ENCODE measurements around the gene RBMS3. TPM values are rescaled to one million over a fixed set of nuclear protein-coding genes. Genes with fewer than 3 reads are reported as not detected.

Gene RBMS3
- total and polyA plus RNA-seq, 2 of the 13 experiments (the other 11 are each of a cell fraction or from before 2014, with no cell fraction given): not detected

DNA sequence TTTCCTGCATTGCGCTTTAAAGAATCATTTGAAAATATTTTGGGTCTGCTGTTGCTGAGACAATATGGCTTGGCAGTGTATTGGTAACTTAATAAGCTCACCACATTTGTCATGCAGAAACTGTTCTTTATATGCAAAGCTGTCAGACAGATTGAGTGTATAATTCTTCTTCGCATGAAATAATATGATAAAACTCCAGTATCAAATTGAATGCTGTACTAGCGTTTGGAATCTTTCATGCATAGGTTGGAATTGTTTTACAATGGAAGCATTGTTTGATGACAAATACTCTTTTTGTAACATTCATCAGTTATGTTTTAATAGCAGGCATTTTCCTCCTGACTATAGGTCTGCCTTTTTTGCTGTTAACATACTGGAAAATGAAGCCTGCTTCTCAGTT lies 53.8 kb downstream of the RBMS3 start:
- H2AFZ ChIP-seq (ENCODE audit: low read length): no peak overlapping the region
- DNase-seq (ENCODE audit: low spot score) (no peak), ATAC-seq (no peak), FAIRE-seq (no peak)
- TF ChIP-seq YEATS4 (CRISPR knock-in tag; IDR thresholded peaks at IDR 0.05; ENCODE audit: borderline replicate concordance) (no peak), ZMAT5 (CRISPR knock-in tag; IDR thresholded peaks at IDR 0.05; ENCODE audit: borderline replicate concordance, low read depth) (no peak)
- TF ChIP-seq, protein P1, sequence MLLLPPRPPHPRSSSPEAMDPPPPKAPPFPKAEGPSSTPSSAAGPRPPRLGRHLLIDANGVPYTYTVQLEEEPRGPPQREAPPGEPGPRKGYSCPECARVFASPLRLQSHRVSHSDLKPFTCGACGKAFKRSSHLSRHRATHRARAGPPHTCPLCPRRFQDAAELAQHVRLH (CRISPR knock-in tag; IDR thresholded peaks at IDR 0.05; ENCODE audit: borderline replicate concordance, low read depth): no peak
- POLR2A ChIA-PET: no interaction called here
- H3K4me1 ChIP-seq (ENCODE audit: insufficient read depth, low read length): no peaks in the 10 kb centered on the region
- intact Hi-C loops (cut with micrococcal nuclease; ENCODE audit: unreplicated experiment): no loop called here
- H3K4me3 ChIP-seq (replicated peaks in 1 of 3; ENCODE audit: insufficient read depth in 1 of 3, low read depth in 2 of 3, low read length in 3 of 3): no peak overlapping the region
- no peaks in the 10 kb centered on the region for H3K9me3 ChIP-seq (ENCODE audit: low read length)
- CTCF ChIA-PET (ENCODE audit: low intra/inter-chr PET ratio, low total read pairs): no interaction called here
- no peaks in the 10 kb centered on the region for H3K27me3 ChIP-seq (ENCODE audit: control insufficient read depth in 1 of 2, insufficient read depth in 2 of 2, low read length in 2 of 2)
- H3K9ac ChIP-seq (ENCODE audit: insufficient read depth, low read depth, low read length): no peak overlapping the region
- no TSS peak for BruUV-seq (replicated peaks)
- H3K27ac ChIP-seq (ENCODE audit: extremely low read length, insufficient read depth, low read length): no peak overlapping the region
- in situ Hi-C loops (cut with HindIII; ENCODE audit: extremely low pct_ligation_motif_present, low pct_unique_long_range_greater_than_20kb): no loop called here
- no peaks in the 10 kb centered on the region for H4K20me1 ChIP-seq (ENCODE audit: insufficient read depth, low read length)
- 37% methylated on average over 3 of the region's 3 CpGs for WGBS (ENCODE audit: low lambda C conversion rate)
- H3K4me2 ChIP-seq (ENCODE audit: low read depth, low read length): no peak overlapping the region
- H3K36me3 ChIP-seq (replicated peaks in 1 of 2; ENCODE audit: control insufficient read depth in 1 of 2, insufficient read depth in 2 of 2, low read length in 2 of 2): no peaks in the 10 kb centered on the region
- H3K79me2 ChIP-seq (ENCODE audit: insufficient read depth, low read length): no peaks in the 10 kb centered on the region

DNA sequence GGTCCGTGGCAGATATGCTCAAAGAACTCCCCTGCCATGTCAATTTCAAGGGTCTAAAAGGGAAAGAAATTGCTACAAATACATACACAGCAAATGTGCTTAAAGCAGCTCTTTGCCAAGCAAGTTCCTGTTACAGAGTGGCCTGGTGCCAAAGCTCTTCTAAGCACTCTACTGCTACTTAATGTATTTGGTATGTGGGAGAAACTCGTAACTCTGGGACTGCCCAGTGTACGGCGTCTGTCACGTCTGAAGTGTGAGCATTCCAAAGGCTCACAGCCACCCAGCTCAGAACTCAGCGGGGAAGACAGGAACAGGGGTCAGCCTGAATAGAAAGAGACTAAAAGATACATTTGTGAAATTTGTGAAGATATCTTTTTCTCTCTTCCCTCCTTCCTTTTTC lies 54.6 kb downstream of the RBMS3 start:
- H3K27ac ChIP-seq (ENCODE audit: extremely low read length, insufficient read depth, low read length): no peak overlapping the region
- H3K27me3 ChIP-seq (ENCODE audit: control insufficient read depth in 1 of 2, insufficient read depth in 2 of 2, low read length in 2 of 2): no peaks in the 10 kb centered on the region
- intact Hi-C loops (cut with micrococcal nuclease; ENCODE audit: unreplicated experiment) (no loop called here), in situ Hi-C loops (cut with HindIII; ENCODE audit: extremely low pct_ligation_motif_present, low pct_unique_long_range_greater_than_20kb) (no loop called here)
- no peaks in the 10 kb centered on the region for H3K79me2 ChIP-seq (ENCODE audit: insufficient read depth, low read length)
- ATAC-seq (no peak; the same call in 2 of the 3 replicates), FAIRE-seq (no peak), DNase-seq (ENCODE audit: low spot score) (no peak)
- H3K9ac ChIP-seq (ENCODE audit: insufficient read depth, low read depth, low read length): no peak overlapping the region
- H2AFZ ChIP-seq (ENCODE audit: low read length): no peak overlapping the region
- no peaks in the 10 kb centered on the region for H3K36me3 ChIP-seq (replicated peaks in 1 of 2; ENCODE audit: control insufficient read depth in 1 of 2, insufficient read depth in 2 of 2, low read length in 2 of 2)
- ChIA-PET POLR2A (no interaction called here), CTCF (ENCODE audit: low intra/inter-chr PET ratio, low total read pairs) (no interaction called here)
- no peak overlapping the region for H3K4me3 ChIP-seq (replicated peaks in 1 of 3; ENCODE audit: insufficient read depth in 1 of 3, low read depth in 2 of 3, low read length in 3 of 3)
- no TSS peak for BruUV-seq (replicated peaks)
- no peak overlapping the region for H3K4me2 ChIP-seq (ENCODE audit: low read depth, low read length)
- no peaks in the 10 kb centered on the region for H3K9me3 ChIP-seq (ENCODE audit: low read length)
- under 1% methylated on average over 6 of the region's 6 CpGs for WGBS (ENCODE audit: low lambda C conversion rate)
- no peaks in the 10 kb centered on the region for H3K4me1 ChIP-seq (ENCODE audit: insufficient read depth, low read length)
- no peaks in the 10 kb centered on the region for H4K20me1 ChIP-seq (ENCODE audit: insufficient read depth, low read length)
- no peak for TF ChIP-seq SPEN (CRISPR knock-in tag; IDR thresholded peaks at IDR 0.05; ENCODE audit: low read depth)
- no peak for TF ChIP-seq CBX2 (IDR thresholded peaks at IDR 0.05; ENCODE audit: low read depth, low read length)
- TF ChIP-seq CBX2 (CRISPR knock-in tag; IDR thresholded peaks at IDR 0.05; ENCODE audit: low read depth): no peak
- TF ChIP-seq, protein P2, sequence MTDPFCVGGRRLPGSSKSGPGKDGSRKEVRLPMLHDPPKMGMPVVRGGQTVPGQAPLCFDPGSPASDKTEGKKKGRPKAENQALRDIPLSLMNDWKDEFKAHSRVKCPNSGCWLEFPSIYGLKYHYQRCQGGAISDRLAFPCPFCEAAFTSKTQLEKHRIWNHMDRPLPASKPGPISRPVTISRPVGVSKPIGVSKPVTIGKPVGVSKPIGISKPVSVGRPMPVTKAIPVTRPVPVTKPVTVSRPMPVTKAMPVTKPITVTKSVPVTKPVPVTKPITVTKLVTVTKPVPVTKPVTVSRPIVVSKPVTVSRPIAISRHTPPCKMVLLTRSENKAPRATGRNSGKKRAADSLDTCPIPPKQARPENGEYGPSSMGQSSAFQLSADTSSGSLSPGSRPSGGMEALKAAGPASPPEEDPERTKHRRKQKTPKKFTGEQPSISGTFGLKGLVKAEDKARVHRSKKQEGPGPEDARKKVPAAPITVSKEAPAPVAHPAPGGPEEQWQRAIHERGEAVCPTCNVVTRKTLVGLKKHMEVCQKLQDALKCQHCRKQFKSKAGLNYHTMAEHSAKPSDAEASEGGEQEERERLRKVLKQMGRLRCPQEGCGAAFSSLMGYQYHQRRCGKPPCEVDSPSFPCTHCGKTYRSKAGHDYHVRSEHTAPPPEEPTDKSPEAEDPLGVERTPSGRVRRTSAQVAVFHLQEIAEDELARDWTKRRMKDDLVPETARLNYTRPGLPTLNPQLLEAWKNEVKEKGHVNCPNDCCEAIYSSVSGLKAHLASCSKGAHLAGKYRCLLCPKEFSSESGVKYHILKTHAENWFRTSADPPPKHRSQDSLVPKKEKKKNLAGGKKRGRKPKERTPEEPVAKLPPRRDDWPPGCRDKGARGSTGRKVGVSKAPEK (CRISPR knock-in tag; IDR thresholded peaks at IDR 0.05; ENCODE audit: borderline replicate concordance): no peak
- no peak for TF ChIP-seq FOXP4 (CRISPR knock-in tag; IDR thresholded peaks at IDR 0.05)
- TF ChIP-seq TCF12 (IDR thresholded peaks at IDR 0.05): no peak
- TF ChIP-seq TCF12 (CRISPR knock-in tag; IDR thresholded peaks at IDR 0.05): no peak
- TF ChIP-seq, protein P3, sequence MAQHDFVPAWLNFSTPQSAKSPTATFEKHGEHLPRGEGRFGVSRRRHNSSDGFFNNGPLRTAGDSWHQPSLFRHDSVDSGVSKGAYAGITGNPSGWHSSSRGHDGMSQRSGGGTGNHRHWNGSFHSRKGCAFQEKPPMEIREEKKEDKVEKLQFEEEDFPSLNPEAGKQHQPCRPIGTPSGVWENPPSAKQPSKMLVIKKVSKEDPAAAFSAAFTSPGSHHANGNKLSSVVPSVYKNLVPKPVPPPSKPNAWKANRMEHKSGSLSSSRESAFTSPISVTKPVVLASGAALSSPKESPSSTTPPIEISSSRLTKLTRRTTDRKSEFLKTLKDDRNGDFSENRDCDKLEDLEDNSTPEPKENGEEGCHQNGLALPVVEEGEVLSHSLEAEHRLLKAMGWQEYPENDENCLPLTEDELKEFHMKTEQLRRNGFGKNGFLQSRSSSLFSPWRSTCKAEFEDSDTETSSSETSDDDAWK (CRISPR knock-in tag; IDR thresholded peaks at IDR 0.05): no peak
- TF ChIP-seq NR2F1 (CRISPR knock-in tag; IDR thresholded peaks at IDR 0.05): no peak
